Stimulated activated effector memory CD8-positive, alpha-beta T cell treated with anti-CD3 and anti-CD28 coated beads, Interleukin-12 subunit alpha, Interleukin-12 subunit beta, amount 100 ng/mL, for 72 hours (primary cell): Measurements from ENCODE around the gene PCBD1.

Experiments used
- ATAC-seq: fragments of 150-1000 bp; cut with Tn5 transposase; 2 replicates; pipeline ENCODE4 v1.10.0; 2021
- DNase-seq, 2 donors: peaks; one replicate each; pipeline ENCODE4 v3.0.0; 2021 to 2022; ENCODE audit warnings: low spot score in 2 of 2
- H3K27ac Mint-ChIP-seq: one replicate; pipeline ENCODE4 v1.8.0; 2022; ENCODE audit warnings: mild to moderate bottlenecking, mixed read lengths
- H3K36me3 Mint-ChIP-seq: one replicate; pipeline ENCODE4 v1.8.0; 2022; ENCODE audit warnings: mild to moderate bottlenecking, mixed read lengths
- H3K4me1 Mint-ChIP-seq: one replicate; pipeline ENCODE4 v1.8.0; 2022; ENCODE audit warnings: mixed read lengths
- H3K4me3 Mint-ChIP-seq: one replicate; pipeline ENCODE4 v1.8.0; 2022; ENCODE audit warnings: mild to moderate bottlenecking, mixed read lengths
- H3K9me3 Mint-ChIP-seq: one replicate; pipeline ENCODE4 v1.8.0; 2022; ENCODE audit warnings: mixed read lengths

The PCBD1 gene

GRCh38 chr10:70845256-70845655, 43.1 kb downstream of the PCBD1 start:
- peaks cover 64% of the 10 kb centered on the region for H3K36me3 Mint-ChIP-seq
- no peak overlapping the region for H3K4me3 Mint-ChIP-seq
- H3K4me1 Mint-ChIP-seq, result peaks cover 42% of the 10 kb centered on the region
- DNase-seq (no peak), ATAC-seq (no peak)
- peaks cover 3% of the 10 kb centered on the region for H3K9me3 Mint-ChIP-seq
- peak overlapping the region; percentile 67 for H3K27ac Mint-ChIP-seq

GRCh38 chr10:70843776-70844489, 44.4 kb downstream of the PCBD1 start:
- peaks cover 66% of the 10 kb centered on the region for H3K36me3 Mint-ChIP-seq
- peak overlapping the region; percentile 45 for H3K27ac Mint-ChIP-seq
- H3K9me3 Mint-ChIP-seq, result peaks cover 3% of the 10 kb centered on the region
- DNase-seq (no peak), ATAC-seq (no peak)
- peaks cover 40% of the 10 kb centered on the region for H3K4me1 Mint-ChIP-seq
- H3K4me3 Mint-ChIP-seq, result no peak overlapping the region

- H3K4me1 Mint-ChIP-seq, result peaks cover 40% of the 10 kb centered on the region
- no peak overlapping the region for H3K4me3 Mint-ChIP-seq
- ATAC-seq, result no peak
- H3K9me3 Mint-ChIP-seq, result peaks cover 3% of the 10 kb centered on the region
- H3K36me3 Mint-ChIP-seq, result peaks cover 61% of the 10 kb centered on the region
- no peak for DNase-seq
- H3K27ac Mint-ChIP-seq, result peak overlapping the region; percentile 45
Measured at GRCh38 chr10:70843333-70843732, 45.0 kb downstream of the PCBD1 start.

GRCh38 chr10:70840836-70841235, 47.5 kb downstream of the PCBD1 start:
- DNase-seq (no peak), ATAC-seq (peak; percentile 84)
- H3K4me3 Mint-ChIP-seq, result no peak overlapping the region
- H3K36me3 Mint-ChIP-seq, result peaks cover 49% of the 10 kb centered on the region
- peaks cover 3% of the 10 kb centered on the region for H3K9me3 Mint-ChIP-seq
- peak overlapping the region; percentile 77 for H3K27ac Mint-ChIP-seq
- H3K4me1 Mint-ChIP-seq, result peaks cover 51% of the 10 kb centered on the region

GRCh38 chr10:70838270-70838805, 50.0 kb downstream of the PCBD1 start:
- ATAC-seq (no peak), DNase-seq (no peak)
- H3K4me1 Mint-ChIP-seq, result peaks cover 66% of the 10 kb centered on the region
- H3K4me3 Mint-ChIP-seq, result no peak overlapping the region
- peaks cover 30% of the 10 kb centered on the region for H3K36me3 Mint-ChIP-seq
- H3K27ac Mint-ChIP-seq, result no peak overlapping the region
- peaks cover 3% of the 10 kb centered on the region for H3K9me3 Mint-ChIP-seq

- peaks cover 30% of the 10 kb centered on the region for H3K36me3 Mint-ChIP-seq
- no peak for ATAC-seq
- H3K4me3 Mint-ChIP-seq, result no peak overlapping the region
- H3K27ac Mint-ChIP-seq, result no peak overlapping the region
- peaks cover 67% of the 10 kb centered on the region for H3K4me1 Mint-ChIP-seq
- no peak for DNase-seq
- peaks cover 3% of the 10 kb centered on the region for H3K9me3 Mint-ChIP-seq
Measured at GRCh38 chr10:70837660-70838059, 50.7 kb downstream of the PCBD1 start.

- Mint-ChIP-seq H3K36me3 (peaks cover 35% of the 10 kb centered on the region), H3K27ac (peak overlapping the region; percentile 51), H3K4me1 (peaks cover 67% of the 10 kb centered on the region), H3K4me3 (peak overlapping the region; percentile 20), H3K9me3 (no peaks in the 10 kb centered on the region)
- DNase-seq (no peak), ATAC-seq (peak; percentile 42)
Measured at GRCh38 chr10:70836319-70836718, 52.0 kb downstream of the PCBD1 start.

- Mint-ChIP-seq H3K4me3 (peak overlapping the region; percentile 42), H3K9me3 (no peaks in the 10 kb centered on the region), H3K4me1 (peaks cover 60% of the 10 kb centered on the region), H3K27ac (peak overlapping the region; percentile 90), H3K36me3 (peaks cover 34% of the 10 kb centered on the region)
- DNase-seq (no peak), ATAC-seq (no peak)
Measured at GRCh38 chr10:70834441-70835151, 53.8 kb downstream of the PCBD1 start.

GRCh38 chr10:70834021-70834420, 54.3 kb downstream of the PCBD1 start:
- H3K4me1 Mint-ChIP-seq, result peaks cover 60% of the 10 kb centered on the region
- no peak for ATAC-seq
- DNase-seq, result no peak
- H3K36me3 Mint-ChIP-seq, result peaks cover 36% of the 10 kb centered on the region
- H3K4me3 Mint-ChIP-seq, result peak overlapping the region; percentile 42
- peak overlapping the region; percentile 90 for H3K27ac Mint-ChIP-seq
- H3K9me3 Mint-ChIP-seq, result no peaks in the 10 kb centered on the region

GRCh38 chr10:70833601-70834000, 54.8 kb downstream of the PCBD1 start:
- Mint-ChIP-seq H3K27ac (peak overlapping the region; percentile 90), H3K4me3 (peak overlapping the region; percentile 42), H3K4me1 (peaks cover 58% of the 10 kb centered on the region), H3K36me3 (peaks cover 36% of the 10 kb centered on the region), H3K9me3 (no peaks in the 10 kb centered on the region)
- DNase-seq, result no peak
- ATAC-seq, result no peak
